ELF-1 (cell line): ENCODE measurements around the gene QSOX2.
A peak's percentile ranks its signal among the peaks of the same experiment; 100 is the strongest.

ENCODE experiments used
- DNase-seq: peaks from one replicate; pipeline ENCODE4 v3.0.0-alpha.2; 2016; ENCODE audit warnings: low read depth, low spot score

QSOX2 gene

DNA sequence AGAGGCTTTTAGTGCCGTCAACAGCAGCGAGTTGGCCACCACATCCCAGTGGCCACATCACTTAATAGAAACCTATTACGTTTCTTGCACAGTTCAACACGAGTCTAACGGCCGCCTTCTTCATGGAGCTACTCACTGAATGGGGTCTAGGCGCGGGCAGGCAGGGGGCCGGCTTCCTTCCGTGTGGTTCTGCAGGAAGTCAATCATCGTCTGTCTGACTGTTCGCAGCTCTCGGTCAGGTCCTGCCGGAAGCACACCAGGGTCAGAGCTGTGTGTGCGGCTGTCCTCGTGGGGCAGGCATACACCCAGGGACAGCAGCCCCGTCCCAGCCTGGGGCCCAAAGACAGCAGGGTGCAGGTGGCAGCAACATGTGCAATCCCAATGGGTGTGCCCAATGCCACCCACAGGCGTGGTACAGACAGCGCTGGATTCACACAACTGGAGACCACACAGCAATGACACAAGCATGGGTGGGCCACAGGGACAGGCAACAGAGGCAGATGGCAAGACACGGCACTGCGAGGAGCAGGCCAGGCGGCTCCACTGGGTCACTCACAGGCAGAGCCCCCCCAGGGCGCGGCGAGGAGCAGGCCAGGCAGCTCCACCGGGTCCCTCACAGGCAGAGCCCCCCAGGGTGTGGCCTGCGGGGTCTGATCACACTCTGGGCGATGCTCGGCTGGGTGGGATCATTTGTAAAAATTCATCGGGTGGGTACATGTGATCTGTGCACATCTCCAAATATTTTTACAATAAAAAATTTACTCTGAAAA, 21.6 kb downstream of the QSOX2 start:
- DNase-seq: no peak

DNA sequence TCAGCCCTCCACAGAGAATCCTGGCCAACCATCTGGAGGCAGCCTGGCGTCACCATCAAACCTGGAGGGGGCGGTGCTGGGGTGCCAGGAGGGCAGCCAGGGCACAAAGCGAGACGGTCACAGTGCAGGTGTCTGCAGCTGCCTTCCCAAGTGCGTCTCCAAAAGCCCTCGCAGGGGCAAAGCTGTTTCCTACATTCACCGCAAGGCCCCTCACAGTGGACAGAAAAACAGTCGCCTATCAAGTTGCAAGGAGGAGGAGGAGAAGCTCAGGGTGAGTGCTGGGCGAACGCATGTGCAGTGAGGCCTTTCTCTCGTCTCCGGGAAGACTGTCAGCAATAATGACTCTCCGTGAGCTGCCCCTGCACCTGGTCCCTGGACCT, 22.7 kb downstream of the QSOX2 start:
- no peak for DNase-seq

DNA sequence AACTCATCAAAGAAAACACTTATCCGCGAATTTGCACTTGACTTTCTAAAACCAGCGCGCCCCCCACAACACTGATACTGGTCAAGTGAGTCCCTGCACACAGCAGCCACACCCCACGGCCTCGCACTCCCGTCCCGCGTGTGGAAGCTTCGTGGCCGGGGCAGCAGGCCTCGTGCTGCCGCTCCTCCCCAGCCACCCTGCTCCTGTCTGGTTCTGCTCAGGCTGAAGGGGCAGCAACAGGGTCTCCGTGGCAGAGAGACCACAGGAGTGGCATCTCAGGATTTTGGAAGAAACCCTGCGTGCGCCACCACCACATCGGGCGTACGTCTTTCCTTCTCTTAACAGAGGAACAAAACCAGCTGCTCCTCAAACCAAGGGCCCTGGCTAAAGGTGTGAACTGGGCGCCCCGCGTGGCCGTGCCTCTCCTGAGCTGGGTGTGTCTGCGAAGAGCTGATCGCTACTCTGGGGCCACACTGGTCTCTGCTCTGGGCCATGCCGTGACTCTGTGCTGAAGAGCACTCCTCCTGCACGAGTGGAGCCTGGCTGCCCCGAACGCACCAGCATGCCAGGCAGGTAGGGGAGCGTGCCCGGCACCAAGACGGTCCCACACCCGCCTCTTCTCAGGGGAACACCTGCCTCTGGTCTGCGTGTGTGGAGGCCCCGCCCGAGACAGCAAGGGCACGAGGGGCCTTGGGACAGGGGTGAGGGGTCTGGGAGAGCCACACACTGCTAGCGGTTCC, 23.3 kb downstream of the QSOX2 start:
- DNase-seq: no peak

DNA sequence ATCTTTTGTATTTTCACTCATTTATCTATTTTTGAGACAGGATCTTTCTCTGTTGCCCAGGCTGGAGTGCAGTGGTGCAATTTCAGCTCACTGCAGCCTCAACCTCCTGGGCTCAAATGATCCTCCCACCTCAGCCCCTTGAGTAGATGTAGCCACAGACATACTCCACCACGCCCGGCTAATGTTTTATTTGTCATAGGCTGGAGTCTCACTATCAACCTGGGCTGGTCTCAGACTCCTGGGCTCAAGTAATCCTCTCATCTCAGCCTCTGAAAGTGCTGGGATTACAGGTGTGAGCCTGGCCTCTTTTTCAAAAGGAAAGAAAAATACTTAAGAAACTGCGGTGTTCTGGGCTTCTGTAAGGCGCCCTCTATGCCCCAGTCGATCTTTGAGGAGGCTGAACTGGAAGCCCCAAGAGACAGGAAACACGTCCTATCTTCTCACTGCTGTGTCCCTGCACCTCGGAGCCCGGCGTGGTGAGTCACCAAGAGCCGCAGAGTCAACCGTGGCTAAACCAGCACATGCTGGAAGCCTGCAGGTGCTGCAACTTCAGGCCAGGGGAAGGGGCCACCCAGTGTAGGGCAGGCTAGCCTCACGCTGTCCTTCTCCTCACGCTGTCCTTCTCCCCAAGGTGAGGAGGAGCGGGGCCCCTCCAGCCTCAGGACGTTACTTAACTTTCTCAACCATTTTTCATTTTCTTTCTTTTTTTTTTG, 25.4 kb downstream of the QSOX2 start:
- DNase-seq: no peak

DNA sequence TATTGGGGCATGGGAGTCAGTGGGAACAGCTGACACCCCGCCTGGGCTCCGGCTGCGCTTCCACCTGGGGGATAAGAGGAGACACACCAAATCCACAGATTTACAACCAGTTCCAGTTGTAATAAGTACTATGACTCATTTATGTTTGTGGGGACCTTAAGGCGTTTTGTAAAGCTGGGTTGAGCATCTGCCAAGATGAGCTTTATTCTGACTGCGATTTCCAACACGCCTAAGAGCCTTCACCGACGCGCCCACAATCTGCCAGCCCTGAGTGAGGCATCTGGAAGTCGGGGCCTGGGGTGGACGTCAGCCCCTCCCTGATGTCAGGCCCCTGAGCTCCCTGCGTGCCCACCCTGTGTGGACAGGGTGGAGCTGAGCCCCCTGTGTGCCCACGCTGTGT, 26.3 kb downstream of the QSOX2 start:
- no peak for DNase-seq

DNA sequence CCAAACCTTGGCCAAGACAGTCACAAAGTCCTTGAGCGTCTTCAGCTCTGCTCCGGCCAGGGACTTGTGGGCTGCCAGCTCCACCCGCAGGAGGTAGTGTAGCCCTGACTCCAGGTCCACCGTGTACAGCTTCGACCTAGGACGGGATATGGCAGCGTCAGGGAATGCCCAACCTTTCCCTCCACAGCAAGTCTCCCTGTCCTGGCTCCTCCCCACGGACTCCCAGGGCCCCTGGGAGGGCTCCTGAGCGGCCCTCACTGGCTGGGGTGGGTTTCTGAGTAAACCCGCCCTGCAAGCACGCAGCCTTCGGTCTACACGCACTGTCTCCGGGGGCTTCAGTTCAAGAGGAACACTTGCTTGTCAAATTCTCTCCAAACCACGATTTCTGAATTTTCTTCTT, 26.9 kb downstream of the QSOX2 start:
- no peak for DNase-seq

DNA sequence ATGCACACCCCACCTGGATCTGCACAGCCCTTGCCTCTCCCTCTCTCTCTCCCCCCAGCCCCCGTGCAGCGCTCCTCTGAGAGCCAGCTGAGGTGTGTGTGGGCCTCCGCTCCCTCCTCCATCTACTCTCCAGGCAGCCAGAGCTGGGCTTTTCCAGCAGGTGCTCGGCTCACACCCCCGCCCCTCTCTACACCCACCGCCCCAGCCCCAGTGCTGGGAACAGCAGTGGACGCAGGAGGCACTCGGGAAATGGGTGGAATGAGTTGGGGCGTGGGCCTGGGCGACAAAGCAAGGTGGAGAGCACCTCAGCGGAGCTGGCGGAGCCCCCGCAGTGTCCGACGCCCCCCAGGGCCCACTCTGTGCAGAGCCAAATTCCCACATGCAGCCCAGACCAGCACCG, 27.3 kb downstream of the QSOX2 start:
- DNase-seq: no peak

DNA sequence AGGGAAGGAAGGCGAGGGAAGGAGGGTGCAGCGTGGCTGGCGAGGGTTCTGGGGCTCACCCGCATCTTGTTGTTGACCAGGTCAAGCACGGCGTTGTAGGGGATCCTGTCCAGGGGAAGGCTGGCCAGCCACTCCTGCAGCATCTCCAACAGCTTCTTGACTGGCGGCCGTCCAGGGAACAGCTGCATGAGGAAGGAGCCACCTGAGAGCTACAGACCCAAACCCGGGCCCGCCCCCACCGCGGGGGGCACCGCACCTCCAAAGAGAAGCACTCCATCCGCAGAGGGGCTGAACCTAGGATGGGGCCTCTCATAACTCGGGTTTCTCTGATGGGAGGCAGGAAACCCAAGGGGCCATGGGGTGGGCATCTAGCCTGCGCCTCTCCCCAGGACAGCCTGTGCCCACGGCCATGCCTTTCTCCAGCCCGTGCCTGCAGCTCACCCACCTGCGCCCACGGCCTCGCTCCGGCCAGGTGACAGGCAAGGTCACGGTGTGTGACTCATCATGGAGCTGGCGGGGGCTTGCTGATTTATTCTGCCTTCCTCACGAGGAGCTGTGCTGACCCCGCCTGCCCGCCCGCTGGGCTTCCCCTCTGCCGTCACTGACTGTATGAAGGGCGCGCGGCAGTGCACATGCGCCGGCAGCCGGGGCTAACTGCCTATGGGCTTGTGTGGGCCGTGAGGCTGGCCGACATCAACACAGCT, 28.9 kb downstream of the QSOX2 start:
- DNase-seq: peak; percentile 76

DNA sequence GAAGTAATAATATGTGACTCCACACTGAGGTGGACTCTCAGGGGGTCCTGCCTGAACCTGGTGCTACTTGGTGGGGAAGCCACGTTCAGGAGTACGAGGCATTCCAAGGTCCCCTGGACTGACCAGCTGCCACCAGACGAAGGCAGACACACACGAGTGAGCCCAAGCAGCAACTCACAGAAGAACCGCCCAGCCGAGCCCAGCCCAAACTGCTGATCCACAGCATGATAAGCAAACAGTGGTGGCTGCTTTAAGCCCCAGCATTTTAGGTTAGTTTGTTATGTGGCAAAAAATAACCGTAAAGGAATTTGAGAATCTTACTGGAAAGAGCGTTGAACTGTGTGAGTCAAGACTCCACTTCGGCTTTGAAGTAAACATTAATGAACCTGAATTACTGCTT, 31.9 kb downstream of the QSOX2 start:
- DNase-seq: no peak

DNA sequence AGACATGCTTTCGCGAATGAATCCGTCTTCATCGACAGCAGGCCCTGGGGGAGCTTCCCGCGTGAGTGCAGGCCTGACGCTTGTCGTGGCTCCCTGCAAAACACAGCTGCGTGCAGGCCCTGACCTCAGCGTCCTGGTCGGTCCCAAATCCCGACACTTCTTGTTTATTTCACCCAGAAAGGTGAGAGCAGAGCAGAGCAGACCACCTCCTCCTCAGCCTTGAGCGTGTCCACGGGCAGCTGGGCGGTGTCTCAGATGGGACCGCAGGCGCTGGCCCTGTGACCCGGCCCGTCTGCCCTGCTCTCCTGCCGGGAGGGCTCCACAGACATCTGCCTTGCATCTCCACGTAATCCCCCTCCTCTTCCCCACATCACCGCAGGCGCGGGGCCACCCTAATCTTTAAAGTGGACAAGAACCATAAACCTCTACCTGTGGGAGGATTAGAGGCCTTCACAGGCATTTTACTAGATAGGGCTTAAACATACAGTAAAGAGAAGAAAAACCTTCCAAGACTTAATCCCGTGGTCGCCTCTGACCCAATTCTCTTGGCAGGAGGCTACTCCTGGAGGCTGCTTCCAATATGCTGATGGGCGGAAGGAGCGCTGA, 33.2 kb downstream of the QSOX2 start:
- no peak for DNase-seq

DNA sequence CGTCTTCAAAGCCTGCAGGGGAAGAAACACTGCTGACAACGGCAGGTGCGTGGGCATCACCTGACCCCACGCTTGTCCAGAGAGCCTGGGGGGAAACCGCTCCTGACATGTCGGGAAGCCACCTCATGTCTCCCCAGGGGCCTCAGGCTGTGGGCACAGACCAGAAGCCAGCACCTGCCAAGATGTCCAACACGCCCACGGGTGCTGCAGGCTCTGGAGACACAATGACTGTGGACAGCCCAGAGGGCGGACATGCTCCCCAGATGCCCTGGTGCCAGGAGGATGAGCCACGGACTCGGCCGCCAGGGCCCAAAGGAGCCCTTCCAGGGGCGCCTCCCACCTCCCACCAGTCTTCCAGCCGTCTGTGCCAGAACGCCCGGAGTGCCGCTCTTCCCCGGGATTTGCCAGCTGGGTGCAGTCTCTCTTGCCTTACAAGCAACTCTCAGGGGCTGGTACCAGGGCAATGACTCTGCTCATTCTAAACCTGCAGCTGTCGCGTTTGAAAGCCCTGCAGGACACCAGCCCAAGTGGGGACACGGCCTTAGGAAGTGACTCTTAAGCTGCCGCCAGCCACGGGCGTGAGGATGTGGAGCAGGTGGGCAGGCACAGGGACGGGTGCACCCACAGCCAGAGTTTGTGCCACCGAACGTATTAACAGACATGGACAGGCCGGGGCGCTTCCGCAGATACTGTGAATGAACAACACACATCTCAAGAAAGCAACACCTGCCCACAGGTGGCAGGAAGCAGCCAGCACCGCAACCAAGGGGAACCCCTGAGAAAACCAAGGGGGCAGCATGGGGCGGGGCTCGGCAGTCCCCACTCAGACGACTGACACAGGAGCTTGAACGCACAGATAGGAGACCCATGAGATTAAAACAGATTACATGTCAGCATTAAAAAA, 33.9 kb downstream of the QSOX2 start:
- no peak for DNase-seq

DNA sequence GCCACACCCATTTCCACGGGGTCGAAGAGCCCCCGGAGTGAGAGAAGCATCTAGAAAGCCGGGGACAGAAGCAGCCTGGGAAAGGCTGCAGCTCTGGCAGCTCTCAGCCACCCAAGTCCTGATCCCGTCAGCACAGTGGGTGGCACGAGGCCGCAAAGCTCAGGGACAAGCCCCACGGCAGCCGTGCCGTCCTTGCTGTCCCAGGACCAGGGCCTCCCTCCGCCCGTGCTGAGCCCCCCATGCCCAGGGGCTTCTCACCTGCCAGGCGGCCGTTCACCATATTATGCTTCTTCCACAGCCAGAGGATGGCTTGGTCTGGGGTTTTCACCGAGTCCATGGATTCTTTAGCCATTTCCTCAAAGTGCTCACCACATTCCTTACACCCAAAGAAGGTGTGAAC, 34.6 kb downstream of the QSOX2 start:
- DNase-seq: no peak

DNA sequence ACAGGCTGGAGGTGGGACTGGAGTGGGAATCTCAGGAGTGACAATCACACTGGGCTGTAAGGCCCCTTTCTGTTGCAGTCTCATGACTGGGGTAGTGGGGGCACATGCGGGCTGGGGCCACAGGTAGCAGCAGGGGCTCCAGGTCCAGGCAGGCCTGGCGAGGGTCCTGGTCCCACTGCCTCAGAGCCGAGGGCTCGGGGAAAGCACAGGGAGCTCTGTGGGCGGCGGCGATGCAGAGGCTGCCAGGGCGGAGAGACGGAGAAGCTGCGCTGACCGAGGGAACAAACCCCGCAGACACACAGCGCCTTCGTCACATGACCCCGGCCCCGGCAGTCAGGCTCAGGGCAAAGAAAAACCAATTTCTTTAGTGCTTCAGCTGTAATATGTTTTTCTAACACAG, 35.3 kb downstream of the QSOX2 start:
- no peak for DNase-seq

DNA sequence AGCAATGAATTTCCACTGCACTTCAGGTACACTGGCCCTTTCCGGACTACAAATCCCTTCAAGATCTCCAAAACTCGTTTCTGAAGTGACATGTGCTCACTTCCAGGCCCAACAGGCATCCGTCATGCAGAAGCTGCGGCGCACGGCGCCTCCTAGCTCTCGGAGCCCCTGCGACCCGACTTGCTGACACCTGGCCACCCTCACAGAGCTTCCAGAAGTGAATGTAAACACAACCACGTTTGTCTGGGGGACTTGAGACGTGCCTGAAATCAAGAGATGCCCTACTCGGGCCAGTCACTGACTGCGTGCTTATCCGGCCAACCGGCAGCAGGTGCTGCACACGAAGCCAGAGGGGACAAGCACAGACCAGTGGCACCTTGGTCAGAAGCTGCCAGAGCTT, 35.8 kb downstream of the QSOX2 start:
- DNase-seq: no peak

DNA sequence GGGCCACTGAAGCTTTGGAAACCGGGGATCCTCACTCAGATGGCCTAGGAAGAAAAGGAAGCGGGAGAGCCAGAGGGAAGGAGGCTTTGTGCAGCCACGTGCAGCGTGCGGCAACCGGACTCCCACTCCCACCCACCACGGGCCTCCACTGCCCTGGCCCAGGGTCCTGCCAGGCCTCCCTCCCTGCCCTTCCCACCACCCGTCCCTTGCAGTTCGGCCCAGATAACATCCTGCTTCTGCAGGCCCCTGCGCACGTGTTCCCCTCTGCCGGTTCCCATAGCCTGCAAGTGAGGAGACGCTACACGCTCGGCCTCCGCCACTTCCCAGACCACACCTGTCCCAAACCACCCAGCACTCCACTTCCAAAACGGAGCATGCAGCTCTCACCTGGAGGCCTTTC, 36.4 kb downstream of the QSOX2 start:
- DNase-seq: no peak

DNA sequence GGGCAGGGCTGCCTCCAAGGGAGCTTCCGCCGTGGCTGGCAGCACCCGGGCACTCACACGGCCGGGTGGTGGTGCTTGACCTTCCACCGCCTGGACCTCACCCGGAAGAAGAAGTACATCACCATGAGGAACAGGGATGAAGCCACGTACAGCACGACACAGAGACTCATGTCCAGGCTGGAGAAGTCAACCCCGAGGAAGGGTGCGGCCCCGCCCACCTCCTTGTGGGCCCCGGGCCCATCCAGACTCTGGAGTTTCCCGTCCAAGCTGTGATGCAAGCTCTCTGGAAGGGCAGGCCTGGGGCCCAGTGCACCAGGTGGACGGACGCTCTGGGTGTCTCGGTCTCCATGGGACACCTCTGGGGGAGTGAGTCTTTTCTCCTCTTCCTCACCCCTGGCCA, 36.9 kb downstream of the QSOX2 start:
- no peak for DNase-seq

DNA sequence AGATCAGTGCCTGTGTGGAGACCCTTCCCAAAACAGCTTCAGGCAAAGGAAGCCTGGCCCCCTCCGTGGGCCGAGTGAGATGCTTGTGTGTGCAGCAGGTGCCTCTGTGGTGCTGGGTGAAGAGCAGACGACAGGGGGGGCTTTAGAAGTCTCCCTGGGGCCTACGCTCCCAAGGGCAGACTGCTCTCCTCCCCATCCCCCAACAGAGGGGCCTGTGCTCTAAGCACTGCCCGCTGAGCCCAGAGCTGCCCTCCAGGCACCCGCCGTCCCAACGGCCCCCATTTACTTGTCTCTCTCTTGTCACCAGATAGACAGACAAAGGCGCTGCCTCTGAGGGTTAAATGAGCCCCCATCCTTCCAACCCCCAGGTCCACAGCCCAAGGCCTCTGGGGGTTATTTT, 38.0 kb downstream of the QSOX2 start:
- peak; percentile 55 for DNase-seq

DNA sequence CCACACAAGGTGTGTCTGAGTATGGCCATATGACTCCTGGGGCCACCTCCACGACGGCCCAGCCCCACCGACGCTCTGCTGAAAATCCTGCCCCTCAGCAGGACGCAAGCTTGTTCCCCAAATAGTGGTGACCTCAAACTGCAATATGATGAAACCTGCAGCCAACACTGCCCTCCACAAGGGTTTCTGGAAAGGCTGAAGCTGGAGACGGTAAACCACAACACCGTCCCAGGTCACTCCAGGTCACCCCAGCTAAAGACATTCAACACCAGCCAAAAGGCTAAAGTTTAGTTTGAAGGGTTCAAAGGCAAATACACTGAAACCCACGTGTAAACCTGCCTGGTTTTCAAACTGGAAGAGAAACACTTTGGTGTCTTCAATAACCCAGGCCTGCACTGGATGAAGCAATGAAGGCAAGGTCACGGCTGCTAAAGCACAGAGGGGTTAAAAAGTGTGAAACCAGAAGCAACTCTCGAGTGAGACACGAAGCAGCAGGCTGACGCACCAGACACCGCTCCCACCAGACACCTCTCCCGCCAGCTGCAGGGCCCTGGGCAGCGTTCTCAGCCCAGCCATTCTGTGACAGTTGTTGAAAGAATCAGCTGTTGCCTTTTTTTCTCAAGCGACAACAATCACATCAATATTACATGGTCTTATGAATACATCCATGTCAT, 38.9 kb downstream of the QSOX2 start:
- DNase-seq: no peak

DNA sequence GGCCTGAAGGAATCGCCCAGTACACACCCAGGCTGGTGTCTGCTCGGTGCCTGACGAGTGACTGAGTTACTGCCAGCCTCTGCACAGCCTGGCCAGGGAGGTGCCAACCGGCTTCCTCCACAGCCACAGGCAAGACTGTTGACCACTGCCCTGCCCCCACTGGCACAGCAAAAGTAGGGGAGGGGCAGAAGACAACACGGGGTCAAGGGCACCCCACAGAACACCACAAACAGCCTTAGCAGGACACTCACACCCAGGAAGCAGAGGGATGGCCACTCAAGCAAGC, 40.0 kb downstream of the QSOX2 start:
- DNase-seq: no peak
